ENCODE results near the gene PEG3. TPM values are rescaled to one million over a fixed set of nuclear protein-coding genes. Genes with fewer than 3 reads are reported as not detected.
"Not testable (repeated sequence)": the region's sequence is repeated elsewhere in the genome, so short reads cannot be mapped to it uniquely, and the experiment has no call there.

The PEG3 gene
- total RNA-seq, 1 experiment from 2014 or later, result not detected

- H3K36me3 ChIP-seq, DNase-seq, H3K27me3 ChIP-seq, H3K9me3 ChIP-seq, H3K4me3 ChIP-seq: not testable (repeated sequence)
These were observed 11.8 kb upstream of the PEG3 start for GRCh38 chr19:56852361-56852760.

- no peak for DNase-seq
- Histone ChIP-seq H3K36me3 (no peaks in the 10 kb centered on the region), H3K4me3 (no peak overlapping the region), H3K9me3 (no peaks in the 10 kb centered on the region), H3K27me3 (no peaks in the 10 kb centered on the region)
These were observed 7.6 kb upstream of the PEG3 start for GRCh38 chr19:56848166-56848565.

DNA sequence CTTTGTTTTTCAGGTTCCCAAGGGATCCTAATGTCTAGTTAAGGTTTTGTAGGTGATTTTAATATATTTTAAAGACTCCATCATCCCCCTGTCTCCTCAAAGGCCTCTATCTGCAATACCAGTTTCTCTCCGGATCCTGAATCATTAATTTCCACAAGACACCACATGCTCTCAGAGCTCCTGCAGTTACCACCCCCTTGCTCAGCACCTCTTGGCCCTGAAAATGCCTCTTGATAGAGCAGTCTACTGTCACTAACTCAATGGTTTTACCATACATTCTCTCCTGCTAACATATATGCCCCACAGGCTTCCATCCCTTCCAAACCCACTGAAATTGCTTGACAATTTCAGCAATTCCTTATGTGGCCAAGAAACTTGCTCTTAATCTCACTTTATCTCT lies 1.9 kb upstream of the PEG3 start:
- no peak for DNase-seq
- H3K27me3 ChIP-seq, result no peaks in the 10 kb centered on the region
- H3K36me3 ChIP-seq, result no peaks in the 10 kb centered on the region
- H3K9me3 ChIP-seq, result peaks cover 6% of the 10 kb centered on the region; the same call in 1 of the 2 replicates
- H3K4me3 ChIP-seq, result no peak overlapping the region

DNA sequence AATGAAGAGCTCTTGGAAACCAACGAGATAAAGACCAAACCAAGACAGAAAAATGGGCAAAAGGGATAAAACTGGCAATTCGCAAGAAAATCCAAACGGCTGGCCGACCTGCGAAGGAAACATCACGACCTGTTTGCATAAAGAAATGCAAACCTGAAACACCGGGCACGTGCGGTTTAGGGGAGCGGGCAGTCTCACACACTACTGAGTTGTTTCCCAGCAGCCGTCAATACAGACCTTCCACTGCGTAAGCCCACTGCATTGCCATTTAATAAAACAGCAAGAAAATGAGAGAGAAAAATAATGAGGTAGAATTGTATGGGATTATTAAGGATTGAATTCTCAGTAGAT lies 642 bp upstream of the PEG3 start:
- H3K9me3 ChIP-seq, result peaks cover 6% of the 10 kb centered on the region; the same call in 1 of the 2 replicates
- no peak overlapping the region for H3K4me3 ChIP-seq
- no peaks in the 10 kb centered on the region for H3K27me3 ChIP-seq
- DNase-seq, result no peak
- H3K36me3 ChIP-seq, result no peaks in the 10 kb centered on the region

DNA sequence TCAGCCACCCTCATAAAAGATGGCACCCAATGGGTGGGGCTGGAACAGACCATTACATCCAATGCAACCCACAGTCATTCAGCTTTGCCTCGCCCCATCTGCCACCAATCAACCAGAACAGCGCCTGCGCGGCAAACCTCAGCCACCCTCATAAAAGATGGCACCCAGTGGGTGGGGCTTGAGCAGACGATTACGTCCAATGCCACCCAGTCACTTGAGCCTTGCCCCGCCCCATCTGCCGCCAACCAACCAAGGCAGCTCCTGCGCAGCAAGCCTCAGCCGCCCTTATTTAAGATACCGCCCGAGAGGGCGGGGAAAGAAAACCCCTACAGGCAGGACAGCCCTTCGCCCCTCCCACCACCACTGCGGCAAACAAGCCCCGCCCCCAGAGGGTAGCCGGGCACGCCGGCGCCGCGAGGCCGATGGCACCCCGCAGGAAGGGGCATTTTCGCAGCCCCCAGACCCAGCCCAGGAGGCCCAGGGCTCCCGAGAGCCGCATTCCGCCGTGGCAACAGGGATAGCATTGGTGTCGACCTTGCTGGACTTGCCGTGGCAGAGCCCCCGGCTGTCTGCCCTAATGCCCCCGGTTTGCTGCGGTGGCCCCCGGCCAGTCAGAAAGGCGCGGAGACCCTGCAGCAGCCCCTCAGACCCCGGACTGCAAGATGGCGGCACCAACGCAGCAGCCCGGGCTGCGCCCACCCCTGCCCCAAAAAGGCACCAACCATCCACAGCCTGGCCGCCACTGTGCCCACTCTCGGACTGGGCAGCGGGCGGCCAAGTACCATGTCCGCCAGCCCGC lies 675 bp downstream of the PEG3 start:
- DNase-seq, result no peak
- Histone ChIP-seq H3K9me3 (peaks cover 6% of the 10 kb centered on the region; the same call in 1 of the 2 replicates), H3K27me3 (no peaks in the 10 kb centered on the region), H3K4me3 (no peak overlapping the region), H3K36me3 (no peaks in the 10 kb centered on the region)

DNA sequence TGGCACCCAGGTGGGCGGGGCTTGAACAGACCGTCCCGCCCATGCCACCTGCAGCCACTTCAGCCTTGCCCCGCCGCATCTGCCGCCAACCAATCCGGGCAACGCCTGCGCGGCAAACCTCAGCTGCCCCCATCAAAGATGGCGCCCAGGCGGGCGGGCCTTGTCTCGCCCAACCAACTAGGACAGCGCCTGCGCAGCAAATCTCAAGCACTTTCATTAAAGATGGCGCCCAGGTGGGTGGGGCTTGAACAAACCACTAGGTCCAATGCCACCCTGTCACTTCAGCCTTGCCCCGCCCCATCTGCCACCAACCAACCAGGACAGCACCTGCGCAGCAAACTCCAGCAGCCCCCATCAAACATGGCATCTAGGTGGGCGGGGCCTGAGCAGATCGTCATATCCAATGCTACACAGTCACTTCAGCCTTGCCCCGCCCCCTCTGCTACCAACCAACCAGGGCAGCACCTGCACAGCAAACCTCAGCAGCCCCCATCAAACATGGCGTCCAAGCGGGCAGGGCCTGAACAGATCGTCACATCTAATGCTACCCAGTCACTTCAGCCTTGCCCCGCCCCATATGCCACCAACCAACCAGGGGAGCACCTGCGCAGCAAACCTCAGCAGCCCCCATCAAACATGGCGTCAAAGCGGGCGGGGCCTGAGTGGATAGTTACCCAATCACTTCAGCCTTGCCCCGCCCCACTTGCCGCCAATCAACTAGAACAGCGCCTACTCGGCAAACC lies 1.4 kb downstream of the PEG3 start:
- no peaks in the 10 kb centered on the region for H3K36me3 ChIP-seq
- DNase-seq, result no peak
- H3K4me3 ChIP-seq, result no peak overlapping the region
- H3K9me3 ChIP-seq, result peaks cover 6% of the 10 kb centered on the region; the same call in 1 of the 2 replicates
- no peaks in the 10 kb centered on the region for H3K27me3 ChIP-seq

- no peak for DNase-seq
- Histone ChIP-seq H3K9me3 (peaks cover 6% of the 10 kb centered on the region; the same call in 1 of the 2 replicates), H3K4me3 (no peak overlapping the region)
These were observed 2.3 kb downstream of the PEG3 start for GRCh38 chr19:56838024-56838908.

DNA sequence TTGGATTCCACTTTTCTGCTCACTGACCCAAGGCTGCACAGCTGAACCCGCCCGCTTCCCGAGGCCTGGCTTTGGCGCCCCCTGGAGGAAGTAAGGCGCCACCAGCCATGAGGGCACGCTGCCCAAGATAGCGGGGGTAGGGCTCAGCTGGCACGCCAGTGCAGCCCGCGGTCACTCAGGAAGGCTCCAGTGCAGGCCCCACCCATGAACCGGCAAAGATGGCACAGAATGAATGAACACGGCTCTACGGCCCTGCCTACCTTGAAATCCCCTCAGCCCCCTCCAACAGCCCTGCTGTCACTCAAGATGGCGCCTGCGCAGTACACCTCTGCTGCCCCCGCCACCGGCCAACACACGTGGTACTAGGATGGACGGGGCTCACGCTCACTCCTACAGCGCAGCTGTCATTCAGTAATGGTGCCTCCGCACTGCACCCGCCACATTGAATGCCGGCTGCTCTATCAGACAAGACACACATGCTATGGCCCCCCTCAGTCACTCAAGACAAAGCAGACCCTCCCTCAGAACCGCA lies 3.0 kb downstream of the PEG3 start:
- Histone ChIP-seq H3K36me3 (no peaks in the 10 kb centered on the region), H3K27me3 (no peaks in the 10 kb centered on the region), H3K9me3 (peaks cover 6% of the 10 kb centered on the region; the same call in 1 of the 2 replicates), H3K4me3 (no peak overlapping the region)
- DNase-seq, result no peak

More at GRCh38 chr19:56838024-56838908, 2.3 kb downstream of the PEG3 start:
- Histone ChIP-seq H3K27me3 (no peaks in the 10 kb centered on the region), H3K36me3 (no peaks in the 10 kb centered on the region)

- H3K4me3 ChIP-seq, result no peak overlapping the region
- no peaks in the 10 kb centered on the region for H3K36me3 ChIP-seq
- DNase-seq, result no peak
- no peaks in the 10 kb centered on the region for H3K27me3 ChIP-seq
- H3K9me3 ChIP-seq, result peaks cover 6% of the 10 kb centered on the region; the same call in 1 of the 2 replicates
These were observed 3.5 kb downstream of the PEG3 start for GRCh38 chr19:56837004-56837403.

DNA sequence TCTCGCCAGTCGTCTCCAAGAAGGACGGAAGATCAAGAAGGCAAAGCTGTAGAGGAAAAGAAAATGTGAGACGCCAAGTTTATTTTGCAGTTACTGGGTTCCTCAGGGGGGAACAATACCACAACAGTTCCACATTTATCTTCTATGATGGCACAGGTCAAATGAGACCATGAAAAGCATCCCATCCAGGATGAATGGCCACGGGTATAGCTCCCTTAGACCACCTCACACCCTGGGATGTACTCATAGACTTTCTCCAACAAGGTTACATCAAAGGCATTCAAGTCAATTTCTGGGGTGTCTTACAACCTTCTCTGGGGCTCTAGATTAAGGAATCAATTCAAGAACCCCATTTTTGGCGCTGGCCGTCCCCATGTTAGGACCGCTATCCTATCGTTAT lies 4.5 kb downstream of the PEG3 start:
- no peak for DNase-seq
- peaks cover 6% of the 10 kb centered on the region; the same call in 1 of the 2 replicates for H3K9me3 ChIP-seq
- no peak overlapping the region for H3K4me3 ChIP-seq
- H3K36me3 ChIP-seq, result no peaks in the 10 kb centered on the region
- H3K27me3 ChIP-seq, result no peaks in the 10 kb centered on the region

DNA sequence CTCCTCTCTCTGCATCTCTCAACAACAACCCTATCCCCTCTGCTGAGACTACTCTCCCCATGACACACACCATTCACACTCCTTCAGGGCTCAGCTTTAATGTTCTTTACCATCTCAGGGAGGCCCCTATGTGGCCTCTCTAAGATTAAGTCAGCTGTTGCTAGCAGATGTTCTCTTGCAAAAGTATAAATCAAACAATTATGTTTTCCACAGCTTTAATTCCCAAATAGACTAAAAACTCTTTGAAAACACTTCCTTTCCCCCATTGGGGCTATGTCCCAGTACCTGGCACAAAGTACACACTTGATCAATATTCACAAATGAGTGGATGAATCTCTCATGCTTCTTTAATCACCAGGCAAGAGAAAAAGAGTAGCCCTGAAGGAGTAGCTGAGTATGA lies 5.1 kb downstream of the PEG3 start:
- H3K36me3 ChIP-seq, result no peaks in the 10 kb centered on the region
- no peak for DNase-seq
- peaks cover 6% of the 10 kb centered on the region; the same call in 1 of the 2 replicates for H3K9me3 ChIP-seq
- H3K27me3 ChIP-seq, result no peaks in the 10 kb centered on the region
- no peak overlapping the region for H3K4me3 ChIP-seq

DNA sequence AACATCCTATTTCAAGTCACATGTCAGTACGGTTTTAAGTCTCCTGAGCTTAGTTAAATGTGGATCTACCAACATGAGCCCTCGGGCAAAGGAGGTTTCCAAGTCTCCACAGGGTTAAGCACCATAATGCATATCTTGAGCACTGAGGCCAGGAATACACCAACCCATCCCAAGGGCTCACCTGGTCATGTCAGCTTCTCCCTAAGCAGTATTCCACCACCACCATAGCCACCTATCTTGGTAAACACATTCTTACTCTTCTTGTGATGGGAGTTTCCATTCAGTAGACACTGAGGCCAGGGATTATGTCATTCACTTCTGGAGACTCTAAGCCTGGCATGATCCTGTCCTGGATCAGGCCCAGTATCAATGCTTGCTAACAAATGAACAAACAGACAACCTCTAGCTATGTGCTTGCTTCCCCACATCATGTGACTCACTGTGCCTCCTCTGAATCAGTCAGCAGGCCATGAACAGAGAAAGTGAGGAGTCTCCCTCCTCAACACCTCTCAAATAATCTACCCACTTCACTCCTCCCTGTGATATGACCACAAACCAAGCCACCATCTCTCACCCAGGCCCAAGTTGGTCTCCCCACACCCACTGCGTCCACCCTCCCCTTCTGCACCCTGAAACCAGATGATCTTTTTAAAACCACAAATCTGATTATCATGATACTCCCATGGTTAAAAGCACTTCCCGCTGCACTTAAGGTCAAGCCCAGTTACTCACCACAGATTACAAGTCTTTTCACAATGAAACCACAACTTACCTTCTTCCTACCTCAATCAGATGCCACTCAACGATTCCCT lies 5.8 kb downstream of the PEG3 start:
- Histone ChIP-seq H3K27me3 (no peaks in the 10 kb centered on the region), H3K9me3 (peaks cover 6% of the 10 kb centered on the region; the same call in 1 of the 2 replicates), H3K4me3 (no peak overlapping the region), H3K36me3 (no peaks in the 10 kb centered on the region)
- DNase-seq, result no peak

DNA sequence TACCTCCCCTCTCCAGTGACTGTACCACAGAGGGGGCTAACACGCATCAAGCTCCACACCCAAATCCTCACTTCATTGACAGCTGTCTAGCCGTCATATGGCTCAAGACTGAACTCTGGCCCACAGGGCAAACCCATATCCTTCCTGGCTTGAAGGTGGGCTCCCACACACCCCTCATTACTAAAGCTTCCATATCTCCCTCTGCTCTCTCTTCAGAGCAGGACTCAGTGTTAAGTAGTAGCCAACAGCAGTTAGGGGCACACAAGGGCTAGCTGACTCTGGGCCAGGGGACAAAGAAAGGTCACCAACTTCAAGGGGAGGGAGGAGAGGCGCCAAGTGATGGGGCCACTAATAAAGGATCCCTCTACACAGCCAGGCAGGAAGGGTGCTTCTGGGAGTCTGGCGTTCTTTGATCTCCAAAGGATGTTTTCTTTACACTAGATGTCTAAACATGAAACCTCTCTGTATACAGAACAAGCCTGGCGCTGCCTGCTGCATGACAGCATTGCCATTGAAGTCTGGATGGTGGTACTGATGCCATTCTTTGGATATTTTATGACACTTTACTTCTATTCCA lies 8.1 kb downstream of the PEG3 start:
- Histone ChIP-seq H3K9me3 (0 out of 2 replicates have a peak, but pooled peaks cover 2% of the 10 kb centered on the region), H3K27me3 (no peaks in the 10 kb centered on the region), H3K36me3 (no peaks in the 10 kb centered on the region), H3K4me3 (no peak overlapping the region)
- no peak for DNase-seq

DNA sequence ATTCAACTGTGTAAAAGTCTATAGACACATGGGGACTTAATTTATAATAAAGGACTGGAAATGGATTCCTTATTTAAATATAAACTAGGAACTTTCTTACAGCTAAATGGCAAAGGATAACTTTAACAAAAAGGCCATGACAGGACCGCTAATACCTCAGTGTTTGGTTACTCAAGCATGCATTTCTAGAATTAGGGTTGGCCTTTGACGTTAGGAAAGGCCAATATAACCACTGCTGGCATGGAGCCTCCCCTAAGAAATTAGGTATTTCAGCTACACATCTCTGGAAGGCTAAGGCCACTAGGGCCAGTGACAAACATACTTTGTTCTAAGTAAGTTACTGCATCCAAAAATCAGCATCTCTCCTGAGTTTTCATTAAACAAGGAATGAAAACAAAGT lies 9.3 kb downstream of the PEG3 start:
- no peaks in the 10 kb centered on the region for H3K36me3 ChIP-seq
- H3K9me3 ChIP-seq, result 0 out of 2 replicates have a peak, but pooled peaks cover 5% of the 10 kb centered on the region
- H3K4me3 ChIP-seq, result no peak overlapping the region
- no peak for DNase-seq
- H3K27me3 ChIP-seq, result no peaks in the 10 kb centered on the region

GRCh38 chr19:56829596-56829995 lies 10.9 kb downstream of the PEG3 start:
- no peaks in the 10 kb centered on the region for H3K36me3 ChIP-seq
- no peaks in the 10 kb centered on the region for H3K27me3 ChIP-seq
- H3K9me3 ChIP-seq, result 0 out of 2 replicates have a peak, but pooled peaks cover 5% of the 10 kb centered on the region
- H3K4me3 ChIP-seq, result no peak overlapping the region
- no peak for DNase-seq

Measured in MG63 (cell line).